GM12878 (cell line): ENCODE results near the gene DOK4. TPM values are rescaled to one million over a fixed set of nuclear protein-coding genes. Genes with fewer than 3 reads are reported as not detected.

ENCODE experiments used
- ATAC-seq: fragments of 200-7000 bp; cut with Tn5 transposase; 3 replicates; pipeline ENCODE4 v1.9.1; 2020; ENCODE audit warnings: mild to moderate bottlenecking, moderate library complexity
- BruUV-seq: library from RNA; stranded (reverse); fragments of 400-500 nt; replicated peaks from 2 replicates; lab custom pipeline; 2021; lab: Mats Ljungman, UMichigan
- CTCF ChIA-PET: fragments of 300-600 bp; sonication (Branson Sonifier 250); formaldehyde crosslinking; extraction: SDS; loops from one replicate; lab custom pipeline; 2021; ENCODE audit warnings: inconsistent platforms; lab: Yijun Ruan, JAX
- POLR2A ChIA-PET: fragments of 350-600 bp; formaldehyde crosslinking; extraction: SDS; loops from one replicate; lab custom pipeline; 2021; ENCODE audit warnings: inconsistent platforms; lab: Charles Lee
- RAD21 ChIA-PET: fragments of 300-600 bp; sonication (Branson Sonifier 250); formaldehyde crosslinking; loops from one replicate; lab custom pipeline; 2023; ENCODE audit warnings: antibody characterized with exemption; ENCODE audit not compliant: unreplicated experiment; lab: Charles Lee
- SMC1A ChIA-PET: fragments of 300-600 bp; sonication (Branson Sonifier 250); formaldehyde crosslinking; loops from one replicate; lab custom pipeline; 2023; ENCODE audit not compliant: unreplicated experiment, uncharacterized antibody; lab: Charles Lee
- DNase-seq: peaks from one replicate; pipeline ENCODE4 v3.0.0-alpha.2; 2011; ENCODE audit warnings: low read depth, low spot score
- FAIRE-seq: peaks from 3 replicates; lab custom pipeline; 2011; peaks lifted over from hg19 to GRCh38; lab: Jason Lieb, UNC
- H2AFZ ChIP-seq: 2 replicates; pipeline ENCODE4 v1.6.0; 2011; ENCODE audit warnings: low read depth, low read length, control low read depth; ENCODE audit not compliant: control insufficient read depth
- H3K27ac ChIP-seq: 2 replicates; pipeline ENCODE4 v1.5.1; 2011; ENCODE audit warnings: control low read depth; ENCODE audit not compliant: control insufficient read depth, insufficient read depth
- H3K27me3 ChIP-seq, 2 experiments: replicated peaks in 1 of 2; 2 replicates each; pipeline versions ENCODE4 v1.6.0 to v1.6.1; 2011; ENCODE audit warnings: low read length in 1 of 2; ENCODE audit not compliant: control insufficient read depth in 2 of 2, insufficient read depth in 2 of 2
- H3K36me3 ChIP-seq, 2 experiments: 2 replicates each; pipeline ENCODE4 v1.5.1; 2011; ENCODE audit warnings: low read length in 1 of 2; ENCODE audit not compliant: control insufficient read depth in 2 of 2, insufficient read depth in 2 of 2
- H3K4me1 ChIP-seq: 2 replicates; pipeline ENCODE4 v1.6.1; 2011; ENCODE audit warnings: mild to moderate bottlenecking, low read length, moderate library complexity, mixed read lengths; ENCODE audit not compliant: control insufficient read depth, insufficient read depth
- H3K4me2 ChIP-seq: 2 replicates; pipeline ENCODE4 v1.6.0; 2011; ENCODE audit warnings: control low read depth; ENCODE audit not compliant: control insufficient read depth, insufficient read depth
- H3K4me3 ChIP-seq: fragments of 200-600 bp; sonication (generic); 2 replicates; pipeline ENCODE4 v1.5.1; 2016
- H3K79me2 ChIP-seq: 2 replicates; pipeline ENCODE4 v1.6.0; 2011; ENCODE audit warnings: low read length; ENCODE audit not compliant: control insufficient read depth, insufficient read depth
- H3K9ac ChIP-seq: 2 replicates; pipeline ENCODE4 v1.8.0; 2011; ENCODE audit warnings: low read length, control low read depth, mixed read lengths; ENCODE audit not compliant: control insufficient read depth, insufficient read depth
- H3K9me3 ChIP-seq: replicated peaks from 3 replicates; pipeline ENCODE4 v1.5.1; 2011; ENCODE audit warnings: mild to moderate bottlenecking, low read length; ENCODE audit not compliant: control insufficient read depth, insufficient read depth
- H4K20me1 ChIP-seq: 2 replicates; pipeline ENCODE4 v1.6.0; 2011; ENCODE audit not compliant: control insufficient read depth, insufficient read depth
- ATF2 ChIP-seq: IDR thresholded peaks from 2 replicates; pipeline ENCODE4 v1.6.1; 2012; ENCODE audit warnings: low read length, inconsistent platforms
- BHLHE40 ChIP-seq, 2 experiments: fragments of 450-650 bp in 1 of 2; IDR thresholded peaks; 2 replicates each; pipeline ENCODE4 v1.6.1; 2011 to 2017; ENCODE audit warnings: low read depth in 2 of 2, borderline replicate concordance in 1 of 2, improper control_type of control experiment in 1 of 2, low read length in 1 of 2, mild to moderate bottlenecking in 1 of 2
- IKZF2 ChIP-seq, 2 experiments: fragments of 450-650 bp; IDR thresholded peaks; 2 replicates each; pipeline ENCODE4 v1.6.1; 2017; ENCODE audit warnings: mild to moderate bottlenecking in 2 of 2, moderate library complexity in 2 of 2
- SIN3A ChIP-seq: IDR thresholded peaks from 2 replicates; pipeline ENCODE4 v1.6.1; 2012; ENCODE audit warnings: low read depth, low read length, improper control_type of control experiment
- ZBTB40 ChIP-seq: fragments of 450-650 bp; IDR thresholded peaks from 2 replicates; pipeline ENCODE4 v1.6.1; 2016; ENCODE audit warnings: mild to moderate bottlenecking, moderate library complexity, borderline replicate concordance
- WGBS: methylation state at CpG from one replicate; pipeline ENCODE4 v1.1.6; 2016; ENCODE audit warnings: low lambda C conversion rate; ENCODE audit not compliant: insufficient replicate concordance, insufficient coverage; ENCODE audit errors: missing lambda C conversion rate; 5-methylcytosine and 5-hydroxymethylcytosine counted together
- in situ Hi-C: fragments of 300-500 bp; cut with MboI; formaldehyde crosslinking; loops from 9 replicates; pipeline ENCODE4 v1.14.3; 2018; ENCODE audit warnings: mixed read lengths
- intact Hi-C: fragments of 100-400 bp; cut with micrococcal nuclease; formaldehyde crosslinking; loops from one replicate; pipeline ENCODE4 v1.14.2; 2022; ENCODE audit not compliant: unreplicated experiment
- polyA plus RNA-seq, 11 experiments: library from polyadenylated mRNA; depleted of rRNA in 4 of 11; unstranded in 6 of 11; stranded (reverse) in 5 of 11; fragments of >200 nt; fragmentation: Nextera tagmentation in 4 of 11; fragmentation: Illumina TruSeq in 1 of 11; extraction: Ambion mirVana in 4 of 11; extraction: Trizol in 1 of 11; gene quantifications; 1 replicate in 1 of 11; 2 replicates in 10 of 11; pipeline versions ENCODE4 v1.2.1 to v1.2.3, GENCODE V29; 2011 to 2016; ENCODE audit warnings: inconsistent platforms in 2 of 11, missing spikeins in 2 of 11, low read depth in 1 of 11
- total RNA-seq, 4 experiments: library from RNA; depleted of rRNA in 3 of 4; stranded (reverse); fragments of >200 nt in 3 of 4; fragmentation: Illumina TruSeq in 1 of 4; extraction: Trizol in 1 of 4; gene quantifications; 2 replicates each; pipeline versions ENCODE4 v1.2.1 to v1.2.3, GENCODE V29; 2013 to 2021

The DOK4 gene
- total and polyA plus RNA-seq, 10 of the 15 experiments (the other 5 are each of a cell fraction or from before 2014, with no cell fraction given), result 0.20 to 7.0 (median 2.4) TPM; not detected in 1

GRCh38 chr16:57469046-57469445, 17.2 kb downstream of the DOK4 start:
- in situ Hi-C loops, result no loop called here
- CTCF ChIA-PET, result no interaction called here
- no peak overlapping the region for H3K4me2 ChIP-seq
- no peak for DNase-seq
- H3K79me2 ChIP-seq, result 0 out of 2 replicates have a peak, but pooled peaks cover under 1% of the 10 kb centered on the region
- intact Hi-C loops, result no loop called here
- H3K9ac ChIP-seq, result no peak overlapping the region
- H3K36me3 ChIP-seq, result peaks cover 25 to 42% of the 10 kb centered on the region in 2 experiments
- H3K9me3 ChIP-seq, result no peaks in the 10 kb centered on the region
- H3K4me1 ChIP-seq, result no peaks in the 10 kb centered on the region
- H3K27ac ChIP-seq, result no peak overlapping the region
- no peak for ATAC-seq
- WGBS, result 97% methylated on average over 11 of the region's 11 CpGs
- H3K27me3 ChIP-seq, result no peaks in the 10 kb centered on the region
- TF ChIP-seq ATF2 (no peak), BHLHE40 (IDR thresholded peaks at IDR 0.05; ENCODE audit: borderline replicate concordance in 1 of 2, low read depth in 2 of 2, low read length in 1 of 2) (no peak), SIN3A (no peak), IKZF2 (IDR thresholded peaks at IDR 0.05) (no peak), ZBTB40 (no peak)
- POLR2A ChIA-PET, result no interaction called here
- BruUV-seq, result no TSS peak
- SMC1A ChIA-PET, result no interaction called here
- no peak overlapping the region for H3K4me3 ChIP-seq
- H2AFZ ChIP-seq, result no peak overlapping the region
- H4K20me1 ChIP-seq, result no peaks in the 10 kb centered on the region
- RAD21 ChIA-PET, result no interaction called here
- no peak for FAIRE-seq
